A673 (cell line): Measurements from ENCODE around the gene IMPACT. TPM values are rescaled to one million over a fixed set of nuclear protein-coding genes. Genes with fewer than 3 reads are reported as not detected.

ENCODE experiments used
- BruUV-seq: library from RNA; stranded (reverse); fragments of 400-500 nt; replicated peaks from 2 replicates; lab custom pipeline; 2021; lab: Mats Ljungman, UMichigan
- CTCF ChIA-PET: fragments of 300-600 bp; sonication (Branson Sonifier 250); formaldehyde crosslinking; loops from one replicate; lab custom pipeline; 2022; ENCODE audit warnings: antibody characterized with exemption; lab: Charles Lee
- POLR2A ChIA-PET: fragments of 300-600 bp; sonication (Branson Sonifier 250); formaldehyde crosslinking; loops from one replicate; lab custom pipeline; 2022; ENCODE audit warnings: antibody characterized with exemption; ENCODE audit not compliant: low non-redundant PET; lab: Charles Lee
- DNase-seq: peaks from one replicate; pipeline ENCODE4 v3.0.0-alpha.2; 2015; ENCODE audit warnings: low spot score
- H3K27ac ChIP-seq: fragments of 200-600 bp; sonication (generic); 2 replicates; pipeline ENCODE4 v1.5.1; 2016; ENCODE audit warnings: mixed run types, low read depth, mild to moderate bottlenecking, mixed read lengths, antibody characterized with exemption, low read length; ENCODE audit not compliant: poor library complexity, severe bottlenecking
- H3K27me3 ChIP-seq: fragments of 200-600 bp; sonication (generic); replicated peaks from 2 replicates; pipeline ENCODE4 v1.6.1; 2017; ENCODE audit warnings: mixed run types, low read depth, mild to moderate bottlenecking, mixed read lengths, antibody characterized with exemption, low read length; ENCODE audit not compliant: insufficient read depth, poor library complexity
- H3K36me3 ChIP-seq: fragments of 200-600 bp; sonication (generic); 2 replicates; pipeline ENCODE4 v1.6.1; 2016; ENCODE audit warnings: mixed run types, mild to moderate bottlenecking, mixed read lengths, antibody characterized with exemption, low read length; ENCODE audit not compliant: insufficient read depth, poor library complexity, severe bottlenecking
- H3K4me1 ChIP-seq: fragments of 200-600 bp; sonication (generic); 2 replicates; pipeline ENCODE4 v1.6.1; 2017; ENCODE audit warnings: mixed run types, mild to moderate bottlenecking, mixed read lengths, antibody characterized with exemption, low read length; ENCODE audit not compliant: insufficient read depth, poor library complexity, severe bottlenecking
- H3K4me3 ChIP-seq: fragments of 200-600 bp; sonication (generic); 2 replicates; pipeline ENCODE4 v1.5.1; 2016; ENCODE audit warnings: low read depth, mixed run types, mild to moderate bottlenecking, mixed read lengths, low read length; ENCODE audit not compliant: poor library complexity, severe bottlenecking
- H3K9me3 ChIP-seq: fragments of 200-600 bp; sonication (generic); 2 replicates; pipeline ENCODE4 v1.6.1; 2016; ENCODE audit warnings: mixed run types, low read depth, mild to moderate bottlenecking, mixed read lengths, antibody characterized with exemption, low read length; ENCODE audit not compliant: poor library complexity, severe bottlenecking
- CTCF ChIP-seq: fragments of 300-800, 200-600 bp; sonication (generic); conservative IDR thresholded peaks from 2 replicates; pipeline ENCODE4 v1.5.1; 2017; ENCODE audit warnings: low read depth, mild to moderate bottlenecking, antibody characterized with exemption, low read length, moderate library complexity, mixed read lengths
- EZH2 ChIP-seq: fragments of 200-600 bp; sonication (generic); IDR thresholded peaks from 2 replicates; pipeline ENCODE4 v1.6.1; 2017; ENCODE audit warnings: borderline replicate concordance, low read depth, mild to moderate bottlenecking, mixed read lengths, antibody characterized with exemption, low read length; ENCODE audit not compliant: poor library complexity, severe bottlenecking
- intact Hi-C: fragments of 100-400 bp; cut with micrococcal nuclease; formaldehyde crosslinking; loops from one replicate; pipeline ENCODE4 v1.10.0; 2022; ENCODE audit not compliant: unreplicated experiment
- total RNA-seq: library from RNA; stranded (reverse); gene quantifications from 2 replicates; pipeline ENCODE4 v1.2.3, GENCODE V29; 2021

Gene IMPACT
- total RNA-seq, 1 experiment from 2014 or later, result 35.6 TPM

GRCh38 chr18:24482821-24483220 is 56.4 kb downstream of the IMPACT start:
- POLR2A ChIA-PET, result no interaction called here

GRCh38 chr18:24485681-24486080 is 59.2 kb downstream of the IMPACT start:
- no peak for DNase-seq
- CTCF ChIA-PET, result interaction anchor here (0.6 to 1.3 kb wide), 2 partner anchors 12 to 241 kb away, joined by 3 read pairs; no protein-coding TSS in a partner anchor
- intact Hi-C loops, result loop anchor here (5.0 kb wide), 1 partner anchor 112 kb away; no protein-coding TSS in a partner anchor
- no peak for TF ChIP-seq EZH2
- TF ChIP-seq CTCF, result no peak
- no peaks in the 10 kb centered on the region for H3K4me1 ChIP-seq
- POLR2A ChIA-PET, result interaction anchor here (0.6 kb wide), 1 partner anchor 26 kb away, joined by 5 read pairs; no protein-coding TSS in a partner anchor
- H3K27ac ChIP-seq, result no peak overlapping the region
- no peak overlapping the region for H3K4me3 ChIP-seq
- no peaks in the 10 kb centered on the region for H3K36me3 ChIP-seq
- BruUV-seq, result no TSS peak
- no peaks in the 10 kb centered on the region for H3K27me3 ChIP-seq
- H3K9me3 ChIP-seq, result no peaks in the 10 kb centered on the region

More at GRCh38 chr18:24482821-24483220, 56.4 kb downstream of the IMPACT start:
- CTCF ChIA-PET, result no interaction called here
- Histone ChIP-seq H3K36me3 (no peaks in the 10 kb centered on the region), H3K4me1 (no peaks in the 10 kb centered on the region), H3K27ac (no peak overlapping the region), H3K9me3 (no peaks in the 10 kb centered on the region), H3K4me3 (no peak overlapping the region), H3K27me3 (no peaks in the 10 kb centered on the region)
- DNase-seq, result no peak
- TF ChIP-seq CTCF (no peak), EZH2 (no peak)
- no TSS peak for BruUV-seq
- intact Hi-C loops, result no loop called here

DNA sequence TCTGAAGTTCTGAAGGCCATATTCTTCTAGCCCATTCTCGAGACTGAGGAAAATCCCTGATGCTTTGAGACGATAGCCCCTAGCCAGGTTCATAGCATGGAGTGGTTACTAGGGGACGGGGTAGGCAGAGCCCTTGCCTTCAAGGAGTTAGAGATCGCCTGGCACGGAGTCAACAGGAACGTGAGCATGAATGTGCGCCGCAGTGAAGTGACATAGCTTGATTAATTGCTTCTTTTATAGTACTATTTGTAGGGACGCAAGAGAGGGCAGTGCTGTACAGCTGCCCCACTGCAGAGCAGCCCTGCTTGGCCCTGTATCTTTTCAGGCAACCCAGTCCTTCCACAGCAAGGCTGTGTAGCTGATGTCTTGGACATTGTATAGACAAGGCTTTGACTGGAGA is 60.2 kb downstream of the IMPACT start:
- POLR2A ChIA-PET, result no interaction called here
- TF ChIP-seq CTCF (no peak), EZH2 (no peak)
- CTCF ChIA-PET, result interaction anchor here (1.3 kb wide), 1 partner anchor 240 kb away, joined by 3 read pairs; no protein-coding TSS in a partner anchor

More for the DNA sequence above, 60.2 kb downstream of the IMPACT start:
- H3K27ac ChIP-seq, result no peak overlapping the region
- H3K27me3 ChIP-seq, result no peaks in the 10 kb centered on the region
- no peak overlapping the region for H3K4me3 ChIP-seq
- DNase-seq, result no peak
- H3K9me3 ChIP-seq, result no peaks in the 10 kb centered on the region
- H3K36me3 ChIP-seq, result no peaks in the 10 kb centered on the region
- intact Hi-C loops, result loop anchor here (1.0 to 5.0 kb wide), 2 partner anchors 111 to 240 kb away; no protein-coding TSS in a partner anchor
- no TSS peak for BruUV-seq
- H3K4me1 ChIP-seq, result no peaks in the 10 kb centered on the region
